Inflammatory macrophage treated with lipopolysaccharide for 1 hour (primary cell): Measurements from ENCODE around the gene C4orf51.

Source experiments
- DNase-seq, 2 donors: peaks; one replicate each; pipeline ENCODE4 v3.0.0-alpha.2; 2020 to 2022

C4orf51 gene

GRCh38 chr4:145760961-145761929 is 81.3 kb downstream of the C4orf51 start:
- DNase-seq, result no peak

GRCh38 chr4:145762719-145763118 is 82.8 kb downstream of the C4orf51 start:
- DNase-seq, result no peak

GRCh38 chr4:145763399-145763798 is 83.5 kb downstream of the C4orf51 start:
- no peak for DNase-seq

GRCh38 chr4:145766273-145766672 is 86.3 kb downstream of the C4orf51 start:
- DNase-seq, result no peak

GRCh38 chr4:145769450-145770037 is 89.6 kb downstream of the C4orf51 start:
- peak; percentile 73 to 76 for DNase-seq

- DNase-seq, result peak in 1 of 2 donors; percentile 7
Measured at GRCh38 chr4:145770124-145770523, 90.2 kb downstream of the C4orf51 start.

- no peak for DNase-seq
Measured at GRCh38 chr4:145772347-145772746, 92.4 kb downstream of the C4orf51 start.

GRCh38 chr4:145773581-145774234 is 93.8 kb downstream of the C4orf51 start:
- DNase-seq, result no peak

- no peak for DNase-seq
Measured at GRCh38 chr4:145774473-145774872, 94.5 kb downstream of the C4orf51 start.

GRCh38 chr4:145775406-145775805 is 95.5 kb downstream of the C4orf51 start:
- DNase-seq, result no peak

GRCh38 chr4:145776208-145776607 is 96.3 kb downstream of the C4orf51 start:
- DNase-seq, result no peak

GRCh38 chr4:145779319-145779801 is 99.4 kb downstream of the C4orf51 start:
- no peak for DNase-seq

GRCh38 chr4:145781351-145781750 is 101.4 kb downstream of the C4orf51 start:
- DNase-seq, result no peak
